ENCODE results near the gene SUGP1.

GRCh38 chr19:19347401-19348110 lies 27.2 kb upstream of the SUGP1 start:
- no peak for TF ChIP-seq POLR2AphosphoS5 (IDR thresholded peaks at IDR 0.05; ENCODE audit: insufficient read depth in 1 of 2, low read depth in 1 of 2)
- TF ChIP-seq, protein P1, sequence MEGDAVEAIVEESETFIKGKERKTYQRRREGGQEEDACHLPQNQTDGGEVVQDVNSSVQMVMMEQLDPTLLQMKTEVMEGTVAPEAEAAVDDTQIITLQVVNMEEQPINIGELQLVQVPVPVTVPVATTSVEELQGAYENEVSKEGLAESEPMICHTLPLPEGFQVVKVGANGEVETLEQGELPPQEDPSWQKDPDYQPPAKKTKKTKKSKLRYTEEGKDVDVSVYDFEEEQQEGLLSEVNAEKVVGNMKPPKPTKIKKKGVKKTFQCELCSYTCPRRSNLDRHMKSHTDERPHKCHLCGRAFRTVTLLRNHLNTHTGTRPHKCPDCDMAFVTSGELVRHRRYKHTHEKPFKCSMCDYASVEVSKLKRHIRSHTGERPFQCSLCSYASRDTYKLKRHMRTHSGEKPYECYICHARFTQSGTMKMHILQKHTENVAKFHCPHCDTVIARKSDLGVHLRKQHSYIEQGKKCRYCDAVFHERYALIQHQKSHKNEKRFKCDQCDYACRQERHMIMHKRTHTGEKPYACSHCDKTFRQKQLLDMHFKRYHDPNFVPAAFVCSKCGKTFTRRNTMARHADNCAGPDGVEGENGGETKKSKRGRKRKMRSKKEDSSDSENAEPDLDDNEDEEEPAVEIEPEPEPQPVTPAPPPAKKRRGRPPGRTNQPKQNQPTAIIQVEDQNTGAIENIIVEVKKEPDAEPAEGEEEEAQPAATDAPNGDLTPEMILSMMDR (IDR thresholded peaks at IDR 0.05) = no peak
